Measurements from ENCODE around the gene PREX1. TPM values are rescaled to one million over a fixed set of nuclear protein-coding genes. Genes with fewer than 3 reads are reported as not detected.
"Not testable (repeated sequence)": the region's sequence is repeated elsewhere in the genome, so short reads cannot be mapped to it uniquely, and the experiment has no call there.

Gene PREX1
- total RNA-seq, 1 donor from 2014 or later: 20.8 TPM

GRCh38 chr20:48815537-48815936 lies 12.3 kb downstream of the PREX1 start:
- peaks cover 40% of the 10 kb centered on the region for H3K27me3 Mint-ChIP-seq
- H3K4me3 Mint-ChIP-seq: no peak overlapping the region
- TF ChIP-seq CTCF (conservative IDR thresholded peaks at IDR 0.05): no peak
- no peak overlapping the region for H3K27ac Mint-ChIP-seq
- no peak for DNase-seq (ENCODE audit: extremely low spot score, unreplicated experiment)
- H3K36me3 Mint-ChIP-seq: peaks cover 5% of the 10 kb centered on the region
- H3K9me3 Mint-ChIP-seq: no peaks in the 10 kb centered on the region
- H3K4me1 Mint-ChIP-seq (ENCODE audit: unreplicated experiment): peaks cover 23% of the 10 kb centered on the region

GRCh38 chr20:48814633-48815032 lies 13.2 kb downstream of the PREX1 start:
- no peak for TF ChIP-seq CTCF (conservative IDR thresholded peaks at IDR 0.05)
- H3K36me3 Mint-ChIP-seq: peaks cover 5% of the 10 kb centered on the region
- H3K4me1 Mint-ChIP-seq (ENCODE audit: unreplicated experiment): peaks cover 16% of the 10 kb centered on the region
- H3K9me3 Mint-ChIP-seq: no peaks in the 10 kb centered on the region
- no peak overlapping the region for H3K4me3 Mint-ChIP-seq
- H3K27ac Mint-ChIP-seq: no peak overlapping the region
- DNase-seq (ENCODE audit: extremely low spot score, unreplicated experiment): no peak
- peaks cover 33% of the 10 kb centered on the region for H3K27me3 Mint-ChIP-seq

- H3K4me3 Mint-ChIP-seq: no peak overlapping the region
- peaks cover 5% of the 10 kb centered on the region for H3K36me3 Mint-ChIP-seq
- H3K27me3 Mint-ChIP-seq: peaks cover 27% of the 10 kb centered on the region
- H3K4me1 Mint-ChIP-seq (ENCODE audit: unreplicated experiment): peaks cover 11% of the 10 kb centered on the region
- DNase-seq (ENCODE audit: extremely low spot score, unreplicated experiment): no peak
- no peak overlapping the region for H3K27ac Mint-ChIP-seq
- TF ChIP-seq CTCF (conservative IDR thresholded peaks at IDR 0.05): no peak
- H3K9me3 Mint-ChIP-seq: no peaks in the 10 kb centered on the region
Measured at GRCh38 chr20:48813930-48814546, 13.8 kb downstream of the PREX1 start.

GRCh38 chr20:48813446-48813747 lies 14.4 kb downstream of the PREX1 start:
- peaks cover 23% of the 10 kb centered on the region for H3K27me3 Mint-ChIP-seq

GRCh38 chr20:48812600-48813445 lies 15.0 kb downstream of the PREX1 start:
- H3K9me3 Mint-ChIP-seq: no peaks in the 10 kb centered on the region
- TF ChIP-seq CTCF (conservative IDR thresholded peaks at IDR 0.05): no peak
- no peak overlapping the region for H3K27ac Mint-ChIP-seq
- peaks cover 2% of the 10 kb centered on the region for H3K4me1 Mint-ChIP-seq (ENCODE audit: unreplicated experiment)
- DNase-seq (ENCODE audit: extremely low spot score, unreplicated experiment): no peak
- no peak overlapping the region for H3K4me3 Mint-ChIP-seq
- peaks cover 5% of the 10 kb centered on the region for H3K36me3 Mint-ChIP-seq
- H3K27me3 Mint-ChIP-seq: peaks cover 18% of the 10 kb centered on the region

More at GRCh38 chr20:48813446-48813747, 14.4 kb downstream of the PREX1 start:
- Mint-ChIP-seq H3K27ac (no peak overlapping the region), H3K36me3 (peaks cover 5% of the 10 kb centered on the region), H3K4me1 (ENCODE audit: unreplicated experiment) (peaks cover 8% of the 10 kb centered on the region), H3K9me3 (no peaks in the 10 kb centered on the region), H3K4me3 (no peak overlapping the region)
- TF ChIP-seq CTCF (conservative IDR thresholded peaks at IDR 0.05): no peak
- DNase-seq (ENCODE audit: extremely low spot score, unreplicated experiment): no peak

- not testable (repeated sequence) for H3K36me3 Mint-ChIP-seq; DNase-seq (ENCODE audit: extremely low spot score, unreplicated experiment); H3K27ac Mint-ChIP-seq; H3K9me3 Mint-ChIP-seq; H3K4me3 Mint-ChIP-seq; H3K4me1 Mint-ChIP-seq (ENCODE audit: unreplicated experiment)
- peaks cover 16% of the 10 kb centered on the region for H3K27me3 Mint-ChIP-seq
Measured at GRCh38 chr20:48812114-48812513, 15.7 kb downstream of the PREX1 start.

Measured in type B pancreatic cell (in vitro differentiated cells).